ENCODE results near the gene SLC2A6. TPM values are rescaled to one million over a fixed set of nuclear protein-coding genes. Genes with fewer than 3 reads are reported as not detected.
A peak's percentile ranks its signal among the peaks of the same experiment; 100 is the strongest.

The SLC2A6 gene
- total RNA-seq, 4 donors from 2014 or later: 0.96 to 20.1 (median 3.4) TPM

DNA sequence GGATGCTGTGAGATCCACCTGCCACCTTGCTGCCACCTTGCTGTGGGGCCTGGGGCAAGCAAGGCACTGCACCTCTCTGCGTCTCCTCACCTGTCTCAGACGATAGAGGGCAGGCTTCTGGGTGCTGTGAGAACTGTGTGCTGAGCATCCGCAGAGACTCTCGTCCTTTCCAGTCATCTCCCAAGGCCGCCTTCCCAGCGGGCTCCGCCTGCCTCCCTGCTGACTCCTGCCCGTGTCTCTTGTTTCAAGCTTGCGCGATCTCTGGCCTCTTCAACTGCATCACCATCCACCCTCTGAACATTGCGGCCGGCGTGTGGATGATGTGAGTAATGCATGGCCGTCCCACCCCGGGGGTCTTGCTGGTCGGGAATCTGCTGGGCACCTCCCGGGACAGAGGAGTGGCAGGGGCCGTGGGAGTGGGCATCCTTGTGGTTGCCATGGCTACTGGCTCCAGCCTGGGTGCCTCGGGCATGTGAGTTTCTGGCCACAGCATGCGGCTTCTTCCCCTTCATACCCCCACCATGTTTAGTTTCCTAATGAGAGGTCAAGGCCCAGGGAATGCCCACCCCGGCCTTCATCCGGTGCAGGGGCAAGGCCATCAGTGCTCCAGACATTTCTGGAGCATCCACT, 15.6 kb downstream of the SLC2A6 start:
- no peak overlapping the region for H3K4me3 ChIP-seq
- peaks cover 2 to 25% (median 15%) of the 10 kb centered on the region in 4 donors for H3K4me1 ChIP-seq
- no peaks in the 10 kb centered on the region for H3K27me3 ChIP-seq
- H3K9me3 ChIP-seq: no peaks in the 10 kb centered on the region
- 88% methylated on average over 22 of the region's 22 CpGs; no CpG with 5 or more reads in 1 of the 2 donors for WGBS, 2 donors (ENCODE audit: low coverage in 1 of 2)
- intact Hi-C loops (cut with DNase I; ENCODE audit: low total_unique reads): no loop called here
- H3K36me3 ChIP-seq: no peaks in the 10 kb centered on the region
- DNase-seq: no peak
- TF ChIP-seq POLR2AphosphoS5 (IDR thresholded peaks at IDR 0.05) (no peak), POLR2A (IDR thresholded peaks at IDR 0.05) (no peak), EP300 (IDR thresholded peaks at IDR 0.05; ENCODE audit: low read depth) (no peak)
- TF ChIP-seq, protein P1, sequence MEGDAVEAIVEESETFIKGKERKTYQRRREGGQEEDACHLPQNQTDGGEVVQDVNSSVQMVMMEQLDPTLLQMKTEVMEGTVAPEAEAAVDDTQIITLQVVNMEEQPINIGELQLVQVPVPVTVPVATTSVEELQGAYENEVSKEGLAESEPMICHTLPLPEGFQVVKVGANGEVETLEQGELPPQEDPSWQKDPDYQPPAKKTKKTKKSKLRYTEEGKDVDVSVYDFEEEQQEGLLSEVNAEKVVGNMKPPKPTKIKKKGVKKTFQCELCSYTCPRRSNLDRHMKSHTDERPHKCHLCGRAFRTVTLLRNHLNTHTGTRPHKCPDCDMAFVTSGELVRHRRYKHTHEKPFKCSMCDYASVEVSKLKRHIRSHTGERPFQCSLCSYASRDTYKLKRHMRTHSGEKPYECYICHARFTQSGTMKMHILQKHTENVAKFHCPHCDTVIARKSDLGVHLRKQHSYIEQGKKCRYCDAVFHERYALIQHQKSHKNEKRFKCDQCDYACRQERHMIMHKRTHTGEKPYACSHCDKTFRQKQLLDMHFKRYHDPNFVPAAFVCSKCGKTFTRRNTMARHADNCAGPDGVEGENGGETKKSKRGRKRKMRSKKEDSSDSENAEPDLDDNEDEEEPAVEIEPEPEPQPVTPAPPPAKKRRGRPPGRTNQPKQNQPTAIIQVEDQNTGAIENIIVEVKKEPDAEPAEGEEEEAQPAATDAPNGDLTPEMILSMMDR (IDR thresholded peaks at IDR 0.05): peak in 3 of 5 experiments; percentile 8 to 23 (median 15)
- H3K27ac ChIP-seq: no peak overlapping the region
- in situ Hi-C loops (cut with MboI; ENCODE audit: low pct_ligation_motif_present in 1 of 4, low pct_unique_long_range_greater_than_20kb in 1 of 4, low sequenced_read_pairs in 3 of 4): no loop called here

DNA sequence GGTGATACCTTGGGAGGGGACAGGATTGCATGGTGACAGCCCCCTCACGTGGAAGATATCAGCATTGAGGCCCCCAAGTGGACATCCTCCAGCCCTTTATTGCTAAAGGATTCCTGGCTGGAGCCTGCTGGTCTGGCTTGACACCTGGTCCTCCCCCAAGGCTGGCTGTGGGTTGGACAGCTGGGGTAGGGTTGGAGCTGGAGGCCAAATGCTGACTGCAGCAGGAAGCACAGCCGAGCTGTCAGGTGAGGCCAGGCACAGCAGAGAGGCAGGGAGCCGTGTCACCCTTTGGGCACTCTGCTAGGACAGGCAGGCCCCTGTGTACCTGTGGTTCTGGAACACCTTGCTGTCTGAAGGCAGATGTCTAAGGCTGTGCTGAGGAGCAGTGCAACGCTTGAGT, 16.9 kb downstream of the SLC2A6 start:
- TF ChIP-seq, protein P1 (IDR thresholded peaks at IDR 0.05): no peak
- no peak for TF ChIP-seq POLR2AphosphoS5 (IDR thresholded peaks at IDR 0.05)
- no peak for TF ChIP-seq POLR2A (IDR thresholded peaks at IDR 0.05)
- no peak for TF ChIP-seq EP300 (IDR thresholded peaks at IDR 0.05; ENCODE audit: low read depth)
- Histone ChIP-seq H3K4me3 (no peak overlapping the region), H3K36me3 (no peaks in the 10 kb centered on the region), H3K9me3 (no peaks in the 10 kb centered on the region), H3K27me3 (no peaks in the 10 kb centered on the region), H3K4me1 (peaks cover 2 to 25% (median 15%) of the 10 kb centered on the region in 4 donors), H3K27ac (no peak overlapping the region)
- in situ Hi-C loops (cut with MboI; ENCODE audit: low pct_ligation_motif_present in 1 of 4, low pct_unique_long_range_greater_than_20kb in 1 of 4, low sequenced_read_pairs in 3 of 4) (no loop called here), intact Hi-C loops (cut with DNase I; ENCODE audit: low total_unique reads) (no loop called here)
- no peak for DNase-seq
- WGBS, 2 donors (ENCODE audit: low coverage in 1 of 2): 69% methylated on average over 4 of the region's 4 CpGs; no CpG with 5 or more reads in 1 of the 2 donors

DNA sequence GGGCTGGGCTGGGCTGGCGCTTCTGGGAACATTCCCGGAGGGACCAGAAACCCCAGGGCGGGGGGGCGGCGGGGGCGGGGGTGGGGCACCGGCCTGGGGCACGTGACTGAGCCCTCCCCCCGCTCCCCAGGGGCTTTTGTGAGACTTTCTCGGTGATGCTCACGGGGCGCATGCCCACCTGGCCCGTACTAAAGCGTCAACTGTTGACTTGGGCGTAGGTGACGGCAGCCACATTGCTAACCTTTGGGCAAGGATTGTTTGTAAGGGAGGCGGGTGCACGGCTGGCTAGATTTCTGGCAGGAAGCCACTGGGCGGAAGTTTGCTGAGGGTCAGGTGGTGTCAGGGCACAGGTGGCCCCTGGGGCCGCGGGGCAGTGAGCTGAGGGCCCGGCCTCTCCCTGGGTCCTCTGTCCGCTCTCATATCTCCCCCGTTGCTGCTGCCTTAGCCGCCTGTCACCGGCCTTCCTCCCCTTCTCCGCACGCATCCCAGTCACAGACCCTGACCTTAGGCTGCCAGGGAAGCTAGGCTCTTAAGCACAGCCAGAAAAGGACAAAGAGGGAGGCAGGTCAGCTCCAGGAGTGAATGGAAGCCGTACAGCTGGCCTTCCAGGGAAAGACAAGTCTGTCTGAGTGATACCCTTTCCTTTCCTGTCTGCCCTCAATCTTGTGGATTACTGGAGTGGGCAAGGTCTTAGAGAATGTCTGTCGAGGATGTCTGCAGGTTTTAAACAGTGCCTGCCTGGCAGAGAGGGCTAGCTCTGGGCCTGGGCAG, 18.3 kb downstream of the SLC2A6 start:
- Histone ChIP-seq H3K27ac (peak overlapping the region; percentile 94 to 97 (median 95)), H3K4me3 (peak overlapping the region; percentile 70 to 83 (median 76)), H3K27me3 (no peaks in the 10 kb centered on the region), H3K9me3 (no peaks in the 10 kb centered on the region), H3K4me1 (peaks cover 2 to 25% (median 15%) of the 10 kb centered on the region in 4 donors), H3K36me3 (no peaks in the 10 kb centered on the region)
- in situ Hi-C loops (cut with MboI; ENCODE audit: low pct_ligation_motif_present in 1 of 4, low pct_unique_long_range_greater_than_20kb in 1 of 4, low sequenced_read_pairs in 3 of 4) (no loop called here), intact Hi-C loops (cut with DNase I; ENCODE audit: low total_unique reads) (no loop called here)
- DNase-seq: peak; percentile 89
- TF ChIP-seq POLR2AphosphoS5 (IDR thresholded peaks at IDR 0.05) (peak in 2 of 3 donors; percentile 29 to 51), POLR2A (IDR thresholded peaks at IDR 0.05) (peak; percentile 42)
- TF ChIP-seq, protein P1 (IDR thresholded peaks at IDR 0.05): no peak
- WGBS, 2 donors (ENCODE audit: low coverage in 1 of 2): 14% methylated on average over 26 of the region's 30 CpGs; no CpG with 5 or more reads in 1 of the 2 donors
